GM23338 (cell line): ENCODE data around the gene RIMBP3B.
"Not testable (repeated sequence)": the region's sequence is repeated elsewhere in the genome, so short reads cannot be mapped to it uniquely, and the experiment has no call there.

Source experiments
- CTCF ChIP-seq, 2 experiments: fragments of 200-600 bp in 1 of 2; sonication (generic) in 1 of 2; conservative IDR thresholded peaks; 2 replicates each; pipeline versions ENCODE4 v1.5.1 to v1.6.1; 2016 to 2017; ENCODE audit warnings: antibody characterized with exemption in 2 of 2, low read depth in 2 of 2, mild to moderate bottlenecking in 2 of 2, moderate library complexity in 1 of 2
- EZH2 ChIP-seq: fragments of 200-600 bp; sonication (generic); IDR thresholded peaks from one replicate; pipeline ENCODE4 v1.8.0; 2017; ENCODE audit warnings: antibody characterized with exemption, mild to moderate bottlenecking, low read depth; ENCODE audit not compliant: unreplicated experiment
- POLR2AphosphoS5 ChIP-seq: IDR thresholded peaks from 2 replicates; pipeline ENCODE4 v1.6.1; 2016; ENCODE audit warnings: antibody characterized with exemption, low read depth

DNA sequence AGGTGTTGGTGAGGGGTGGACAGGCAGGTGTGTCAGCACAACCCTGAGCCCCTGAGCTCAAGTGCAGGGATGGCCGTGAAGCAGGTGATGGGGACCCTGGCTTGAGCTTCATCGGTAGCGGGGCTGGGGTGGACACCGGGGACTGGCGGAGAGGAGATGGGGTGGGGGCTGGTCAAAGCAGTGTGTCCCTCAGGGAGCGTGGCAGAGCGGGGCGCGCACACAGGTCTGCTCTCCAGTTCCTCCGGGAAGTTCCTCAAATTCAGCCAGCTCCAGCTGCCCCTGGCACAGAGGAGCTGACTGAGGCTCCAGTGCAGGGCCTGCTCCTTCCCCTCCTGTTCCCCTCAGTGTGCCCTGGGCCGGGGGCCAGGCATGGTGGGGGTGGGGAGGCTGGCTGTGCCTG is 19.7 kb upstream of the RIMBP3B start:
- TF ChIP-seq CTCF (conservative IDR thresholded peaks at IDR 0.05; ENCODE audit: low read depth in 2 of 2); EZH2; POLR2AphosphoS5: not testable (repeated sequence)
